Raji (cell line): Measurements from ENCODE around the gene RFX2.

Experiments
- POLR2A ChIP-seq: IDR thresholded peaks from 2 replicates; pipeline ENCODE4 v1.6.1; 2011; ENCODE audit warnings: low read depth, low read length, control low read depth; ENCODE audit not compliant: insufficient read depth

The RFX2 gene

GRCh38 chr19:6058518-6059201, 51.6 kb downstream of the RFX2 start:
- no peak for TF ChIP-seq POLR2A

GRCh38 chr19:6057651-6058517, 52.4 kb downstream of the RFX2 start:
- no peak for TF ChIP-seq POLR2A

GRCh38 chr19:6056801-6057650, 53.3 kb downstream of the RFX2 start:
- TF ChIP-seq POLR2A = no peak

GRCh38 chr19:6056282-6056741, 54.0 kb downstream of the RFX2 start:
- TF ChIP-seq POLR2A = no peak

GRCh38 chr19:6055013-6055795, 55.1 kb downstream of the RFX2 start:
- TF ChIP-seq POLR2A = no peak

- no peak for TF ChIP-seq POLR2A
Measured at GRCh38 chr19:6048793-6049405, 61.4 kb downstream of the RFX2 start.

GRCh38 chr19:6048348-6048747, 62.0 kb downstream of the RFX2 start:
- TF ChIP-seq POLR2A = no peak

GRCh38 chr19:6047741-6048251, 62.5 kb downstream of the RFX2 start:
- TF ChIP-seq POLR2A = no peak

- no peak for TF ChIP-seq POLR2A
Measured at GRCh38 chr19:6047256-6047655, 63.0 kb downstream of the RFX2 start.

GRCh38 chr19:6045108-6045507, 65.2 kb downstream of the RFX2 start:
- TF ChIP-seq POLR2A = no peak

GRCh38 chr19:6044056-6044805, 66.1 kb downstream of the RFX2 start:
- TF ChIP-seq POLR2A = no peak

- no peak for TF ChIP-seq POLR2A
Measured at GRCh38 chr19:6042776-6043726, 67.2 kb downstream of the RFX2 start.

GRCh38 chr19:6041991-6042481, 68.3 kb downstream of the RFX2 start:
- TF ChIP-seq POLR2A = no peak
